ENCODE measurements around the gene RASGRF1.

DNA sequence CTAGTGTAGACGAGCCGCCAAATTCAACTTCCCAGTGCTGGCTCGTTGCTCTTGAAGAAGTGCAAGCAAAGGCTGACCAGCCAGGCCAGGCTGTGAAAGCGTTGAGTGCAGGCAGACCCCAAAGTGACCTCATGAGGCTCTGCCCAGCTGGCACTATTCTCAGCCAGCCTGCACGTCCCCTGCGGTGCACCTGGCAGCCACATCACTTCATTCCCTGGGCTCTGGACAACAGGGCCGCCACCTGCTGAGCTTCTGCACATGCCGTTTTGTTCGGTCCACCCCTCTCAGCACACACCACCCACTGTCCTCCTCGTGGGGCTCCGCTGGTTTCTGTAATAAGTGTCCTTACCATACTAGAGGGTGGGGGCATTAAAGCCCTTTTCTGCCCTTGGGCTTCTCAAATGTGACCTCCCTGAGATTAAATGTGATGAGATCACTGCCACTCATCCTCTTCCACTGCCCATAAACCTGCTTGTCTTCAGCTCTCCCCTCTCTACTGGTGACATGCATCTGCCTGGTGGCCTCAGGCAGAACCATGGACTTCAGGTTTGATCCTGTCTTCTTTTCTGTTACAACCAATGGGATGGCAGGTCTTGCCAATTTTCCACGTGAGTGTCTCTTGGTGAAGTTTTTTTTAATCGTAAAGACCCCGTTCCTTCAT lies 6.1 kb downstream of the RASGRF1 start:
- TF ChIP-seq EGR1 (IDR thresholded peaks at IDR 0.05) (no peak), ZBTB7A (IDR thresholded peaks at IDR 0.05; ENCODE audit: low read depth) (no peak), TEAD4 (IDR thresholded peaks at IDR 0.05) (no peak), CEBPB (IDR thresholded peaks at IDR 0.05) (no peak), EP300 (IDR thresholded peaks at IDR 0.05; ENCODE audit: borderline replicate concordance) (no peak), CREB1 (IDR thresholded peaks at IDR 0.05; ENCODE audit: low read depth) (no peak)
